KMS-11 (cell line): ENCODE data around the gene AJAP1.

ENCODE experiments used
- H2AFZ ChIP-seq: fragments of 200-600 bp; sonication (generic); 2 replicates; pipeline ENCODE4 v1.6.1; 2016; ENCODE audit warnings: antibody characterized with exemption, mixed run types, low read depth
- H3K27ac ChIP-seq: fragments of 200-600 bp; sonication (generic); 2 replicates; pipeline ENCODE4 v1.6.1; 2016; ENCODE audit warnings: mild to moderate bottlenecking, mixed run types
- H3K27me3 ChIP-seq: fragments of 200-600 bp; sonication (generic); 2 replicates; pipeline ENCODE4 v1.6.1; 2017; ENCODE audit warnings: mild to moderate bottlenecking, low read depth, mixed run types, moderate library complexity; ENCODE audit not compliant: insufficient read depth
- H3K36me3 ChIP-seq: fragments of 200-600 bp; sonication (generic); 2 replicates; pipeline ENCODE4 v1.6.1; 2017; ENCODE audit warnings: mild to moderate bottlenecking, mixed run types; ENCODE audit not compliant: insufficient read depth
- H3K4me1 ChIP-seq: fragments of 200-600 bp; sonication (generic); 2 replicates; pipeline ENCODE4 v1.6.1; 2016; ENCODE audit warnings: mild to moderate bottlenecking, low read depth, mixed run types; ENCODE audit not compliant: poor library complexity, severe bottlenecking
- H3K4me2 ChIP-seq: fragments of 200-600 bp; sonication (generic); 2 replicates; pipeline ENCODE4 v1.7.0; 2016; ENCODE audit warnings: mild to moderate bottlenecking, mixed run types
- H3K4me3 ChIP-seq: fragments of 200-600 bp; sonication (generic); IDR thresholded peaks from 2 replicates; pipeline ENCODE4 v1.6.1; 2017; ENCODE audit warnings: low read depth, low read length, mixed read lengths; ENCODE audit not compliant: insufficient read depth
- H3K79me2 ChIP-seq: fragments of 200-600 bp; sonication (generic); 2 replicates; pipeline ENCODE4 v1.6.1; 2016; ENCODE audit warnings: low read depth, mixed run types; ENCODE audit not compliant: insufficient read depth
- H3K9ac ChIP-seq: fragments of 200-600 bp; sonication (generic); 2 replicates; pipeline ENCODE4 v1.6.1; 2016; ENCODE audit warnings: mild to moderate bottlenecking, mixed run types
- H4K20me1 ChIP-seq: fragments of 200-600 bp; sonication (generic); 2 replicates; pipeline ENCODE4 v1.6.1; 2016; ENCODE audit warnings: mild to moderate bottlenecking, mixed run types; ENCODE audit not compliant: insufficient read depth
- TF ChIP-seq, protein P1 (sequence below): fragments of 200-600 bp; sonication (generic); conservative IDR thresholded peaks from 2 replicates; pipeline ENCODE4 v1.6.1; 2017; ENCODE audit warnings: low read depth, mild to moderate bottlenecking, antibody characterized with exemption, low read length, moderate library complexity, mixed read lengths

The AJAP1 gene

DNA sequence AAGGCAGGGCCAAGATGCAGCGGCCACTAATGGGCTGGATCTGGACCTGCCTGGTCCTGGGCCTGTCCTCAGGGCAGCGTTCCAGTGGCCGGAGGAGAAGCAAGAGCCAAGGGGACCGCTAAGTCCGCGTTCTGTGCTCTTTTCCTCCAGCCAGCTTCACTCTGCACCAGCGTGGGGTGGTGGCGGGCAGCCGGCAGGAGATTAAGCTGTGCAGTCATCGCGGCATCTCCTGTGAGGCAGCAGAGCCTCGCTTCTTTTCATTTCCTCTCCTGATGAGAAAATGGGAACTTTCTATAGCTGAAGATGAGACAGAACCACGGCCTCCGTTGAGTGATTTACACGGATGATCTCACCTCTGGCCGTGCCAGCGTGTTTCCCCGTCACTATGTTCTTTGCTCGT is 43.4 kb downstream of the AJAP1 start:
- no peak overlapping the region for H2AFZ ChIP-seq
- H3K79me2 ChIP-seq: no peaks in the 10 kb centered on the region
- H3K27ac ChIP-seq: no peak overlapping the region
- no peak overlapping the region for H3K4me2 ChIP-seq
- H3K4me1 ChIP-seq: no peaks in the 10 kb centered on the region
- no peaks in the 10 kb centered on the region for H4K20me1 ChIP-seq
- TF ChIP-seq, protein P1, sequence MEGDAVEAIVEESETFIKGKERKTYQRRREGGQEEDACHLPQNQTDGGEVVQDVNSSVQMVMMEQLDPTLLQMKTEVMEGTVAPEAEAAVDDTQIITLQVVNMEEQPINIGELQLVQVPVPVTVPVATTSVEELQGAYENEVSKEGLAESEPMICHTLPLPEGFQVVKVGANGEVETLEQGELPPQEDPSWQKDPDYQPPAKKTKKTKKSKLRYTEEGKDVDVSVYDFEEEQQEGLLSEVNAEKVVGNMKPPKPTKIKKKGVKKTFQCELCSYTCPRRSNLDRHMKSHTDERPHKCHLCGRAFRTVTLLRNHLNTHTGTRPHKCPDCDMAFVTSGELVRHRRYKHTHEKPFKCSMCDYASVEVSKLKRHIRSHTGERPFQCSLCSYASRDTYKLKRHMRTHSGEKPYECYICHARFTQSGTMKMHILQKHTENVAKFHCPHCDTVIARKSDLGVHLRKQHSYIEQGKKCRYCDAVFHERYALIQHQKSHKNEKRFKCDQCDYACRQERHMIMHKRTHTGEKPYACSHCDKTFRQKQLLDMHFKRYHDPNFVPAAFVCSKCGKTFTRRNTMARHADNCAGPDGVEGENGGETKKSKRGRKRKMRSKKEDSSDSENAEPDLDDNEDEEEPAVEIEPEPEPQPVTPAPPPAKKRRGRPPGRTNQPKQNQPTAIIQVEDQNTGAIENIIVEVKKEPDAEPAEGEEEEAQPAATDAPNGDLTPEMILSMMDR: no peak
- H3K4me3 ChIP-seq: no peak overlapping the region
- no peaks in the 10 kb centered on the region for H3K36me3 ChIP-seq
- H3K27me3 ChIP-seq: no peaks in the 10 kb centered on the region; the same call in 1 of the 2 replicates
- no peak overlapping the region for H3K9ac ChIP-seq

DNA sequence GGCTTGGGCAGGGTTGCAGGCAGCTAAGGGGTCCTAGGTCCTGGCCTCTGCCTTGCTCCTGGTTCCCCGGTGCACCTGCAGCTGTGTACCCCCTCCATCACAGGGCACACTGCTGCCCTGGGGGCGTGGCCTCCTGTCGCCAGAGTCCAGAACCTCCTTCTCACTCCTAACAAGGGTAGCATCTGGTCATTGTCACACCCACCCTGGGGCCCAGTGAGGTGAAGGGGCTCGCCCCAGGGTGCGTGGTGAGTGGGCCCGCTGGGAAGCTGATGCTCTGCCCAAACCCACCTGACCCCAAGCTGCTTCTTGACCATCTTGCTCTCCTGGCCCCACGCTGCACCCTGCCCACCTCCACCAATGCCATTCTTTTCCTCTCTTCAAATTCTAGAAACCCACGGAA is 44.5 kb downstream of the AJAP1 start:
- Histone ChIP-seq H4K20me1 (no peaks in the 10 kb centered on the region), H3K79me2 (no peaks in the 10 kb centered on the region), H2AFZ (no peak overlapping the region), H3K4me2 (no peak overlapping the region), H3K4me1 (no peaks in the 10 kb centered on the region), H3K9ac (no peak overlapping the region), H3K36me3 (no peaks in the 10 kb centered on the region), H3K4me3 (no peak overlapping the region), H3K27me3 (no peaks in the 10 kb centered on the region; the same call in 1 of the 2 replicates), H3K27ac (no peak overlapping the region)
- TF ChIP-seq, protein P1: no peak

DNA sequence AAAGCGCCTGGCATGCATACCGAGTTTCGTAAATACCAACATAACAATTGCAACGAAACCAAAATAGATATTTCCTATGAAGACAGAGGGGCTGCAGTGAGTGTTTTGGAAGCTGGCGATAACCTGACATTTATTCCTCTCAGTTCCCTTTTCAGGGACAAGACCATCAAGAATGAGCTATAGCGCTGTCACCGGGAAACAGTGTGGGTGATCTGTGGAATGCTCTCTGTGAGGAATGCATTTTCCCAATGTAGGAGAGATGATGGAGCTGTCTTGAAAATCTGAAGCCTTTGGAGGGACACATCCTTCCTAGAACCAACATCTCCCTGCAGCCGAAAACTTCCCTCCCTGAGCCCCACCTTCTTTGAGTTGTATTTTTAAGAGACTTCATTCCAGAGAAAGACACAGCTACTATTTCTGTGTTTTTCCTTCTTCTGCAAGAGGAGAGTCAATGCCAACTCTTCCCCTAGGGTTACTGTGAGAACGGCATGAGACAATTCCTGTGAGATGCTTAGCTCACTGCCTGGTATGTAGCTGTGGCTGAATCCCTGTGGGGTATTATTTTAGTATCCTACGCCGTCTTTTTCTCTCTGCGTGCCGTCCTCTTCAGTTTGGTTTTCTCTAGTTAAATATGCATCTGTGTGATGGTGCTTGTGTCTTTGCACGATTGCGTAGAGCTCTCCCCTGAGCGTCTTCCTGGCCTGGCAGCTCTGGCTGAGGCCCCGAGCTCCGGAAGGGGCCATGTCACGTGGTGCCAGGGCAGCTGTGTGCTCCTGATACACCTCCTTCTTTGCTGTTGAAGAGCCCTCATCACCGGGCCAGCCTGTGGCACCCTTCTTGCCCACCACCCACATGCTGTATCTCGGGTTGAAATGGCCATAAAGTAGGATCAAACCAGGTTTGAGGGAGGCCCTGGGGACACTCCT is 45.2 kb downstream of the AJAP1 start:
- H4K20me1 ChIP-seq: no peaks in the 10 kb centered on the region
- H3K36me3 ChIP-seq: no peaks in the 10 kb centered on the region
- no peaks in the 10 kb centered on the region for H3K4me1 ChIP-seq
- no peak overlapping the region for H3K27ac ChIP-seq
- TF ChIP-seq, protein P1: no peak
- no peaks in the 10 kb centered on the region; the same call in 1 of the 2 replicates for H3K27me3 ChIP-seq
- H3K79me2 ChIP-seq: no peaks in the 10 kb centered on the region
- no peak overlapping the region for H3K4me3 ChIP-seq
- H3K4me2 ChIP-seq: no peak overlapping the region
- no peak overlapping the region for H3K9ac ChIP-seq
- no peak overlapping the region for H2AFZ ChIP-seq

DNA sequence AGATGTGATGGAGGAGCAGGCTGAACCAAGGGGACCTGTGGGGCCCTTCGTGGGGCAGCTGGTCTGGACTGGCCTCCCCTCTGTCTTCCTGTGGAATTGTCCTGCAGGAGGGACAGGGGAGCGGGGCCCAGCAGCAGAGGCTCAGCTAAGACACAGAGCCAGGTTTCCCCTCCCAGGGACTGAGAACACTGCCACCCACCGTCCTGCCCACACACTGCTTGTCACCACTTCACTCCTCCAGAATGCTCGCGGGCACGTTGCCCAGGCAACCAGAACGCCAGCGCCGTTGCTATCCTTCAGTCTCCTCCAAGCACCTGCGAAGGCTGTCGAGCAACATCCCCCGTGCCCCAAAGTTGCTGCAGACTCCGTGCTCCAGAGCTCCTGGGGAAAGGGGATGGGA is 46.4 kb downstream of the AJAP1 start:
- Histone ChIP-seq H3K4me3 (no peak overlapping the region), H3K79me2 (no peaks in the 10 kb centered on the region), H3K27me3 (no peaks in the 10 kb centered on the region; the same call in 1 of the 2 replicates), H4K20me1 (no peaks in the 10 kb centered on the region), H3K4me1 (no peaks in the 10 kb centered on the region), H3K9ac (no peak overlapping the region), H2AFZ (no peak overlapping the region), H3K36me3 (no peaks in the 10 kb centered on the region), H3K27ac (no peak overlapping the region), H3K4me2 (no peak overlapping the region)
- TF ChIP-seq, protein P1: no peak
